Ascending aorta (tissue), 2 donors: ENCODE data around the gene CLGN. TPM values are rescaled to one million over a fixed set of nuclear protein-coding genes. Genes with fewer than 3 reads are reported as not detected.

ENCODE experiments used
- DNase-seq, 2 donors: peaks; one replicate each; pipeline ENCODE4 v3.0.0-alpha.2; 2019; ENCODE audit warnings: low spot score in 2 of 2
- H3K27ac ChIP-seq, 2 donors: fragments of 200-600 bp; sonication (generic); one replicate each; pipeline ENCODE4 v1.5.1; 2016 to 2017; ENCODE audit warnings: mild to moderate bottlenecking in 1 of 2
- H3K27me3 ChIP-seq: fragments of 200-600 bp; sonication (generic); one replicate; pipeline ENCODE4 v1.5.1; 2017
- H3K36me3 ChIP-seq, 2 donors: fragments of 200-600 bp; sonication (generic); one replicate each; pipeline ENCODE4 v1.5.1; 2016
- H3K4me1 ChIP-seq, 2 donors: fragments of 200-600 bp; sonication (generic); one replicate each; pipeline ENCODE4 v1.5.1; 2016 to 2017; ENCODE audit warnings: mild to moderate bottlenecking in 1 of 2
- H3K4me3 ChIP-seq, 2 donors: fragments of 200-600 bp; sonication (generic); one replicate each; pipeline ENCODE4 v1.5.1; 2016 to 2017; ENCODE audit warnings: mild to moderate bottlenecking in 1 of 2
- H3K9me3 ChIP-seq, 2 donors: fragments of 200-600 bp; sonication (generic); one replicate each; pipeline ENCODE4 v1.5.1; 2016
- intact Hi-C: fragments of 100-400 bp; cut with DNase I; formaldehyde crosslinking; loops from one replicate; pipeline ENCODE4 v1.15.1; 2023
- total RNA-seq: library from RNA; depleted of rRNA; stranded (reverse); fragments of >200 nt; gene quantifications from one replicate; pipeline ENCODE4 v1.1.0, GENCODE V29; 2016
- TF ChIP-seq, protein P1 (sequence below), 3 experiments: fragments of 200-600 bp in 2 of 3; fragments of 450-650 bp in 1 of 3; sonication (generic) in 2 of 3; IDR thresholded peaks; one replicate each; pipeline ENCODE4 v1.5.1; 2016 to 2019; ENCODE audit warnings: antibody characterized with exemption in 3 of 3, mild to moderate bottlenecking in 1 of 3, moderate library complexity in 1 of 3

The CLGN gene, protein sequence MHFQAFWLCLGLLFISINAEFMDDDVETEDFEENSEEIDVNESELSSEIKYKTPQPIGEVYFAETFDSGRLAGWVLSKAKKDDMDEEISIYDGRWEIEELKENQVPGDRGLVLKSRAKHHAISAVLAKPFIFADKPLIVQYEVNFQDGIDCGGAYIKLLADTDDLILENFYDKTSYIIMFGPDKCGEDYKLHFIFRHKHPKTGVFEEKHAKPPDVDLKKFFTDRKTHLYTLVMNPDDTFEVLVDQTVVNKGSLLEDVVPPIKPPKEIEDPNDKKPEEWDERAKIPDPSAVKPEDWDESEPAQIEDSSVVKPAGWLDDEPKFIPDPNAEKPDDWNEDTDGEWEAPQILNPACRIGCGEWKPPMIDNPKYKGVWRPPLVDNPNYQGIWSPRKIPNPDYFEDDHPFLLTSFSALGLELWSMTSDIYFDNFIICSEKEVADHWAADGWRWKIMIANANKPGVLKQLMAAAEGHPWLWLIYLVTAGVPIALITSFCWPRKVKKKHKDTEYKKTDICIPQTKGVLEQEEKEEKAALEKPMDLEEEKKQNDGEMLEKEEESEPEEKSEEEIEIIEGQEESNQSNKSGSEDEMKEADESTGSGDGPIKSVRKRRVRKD
- not detected for total RNA-seq

DNA sequence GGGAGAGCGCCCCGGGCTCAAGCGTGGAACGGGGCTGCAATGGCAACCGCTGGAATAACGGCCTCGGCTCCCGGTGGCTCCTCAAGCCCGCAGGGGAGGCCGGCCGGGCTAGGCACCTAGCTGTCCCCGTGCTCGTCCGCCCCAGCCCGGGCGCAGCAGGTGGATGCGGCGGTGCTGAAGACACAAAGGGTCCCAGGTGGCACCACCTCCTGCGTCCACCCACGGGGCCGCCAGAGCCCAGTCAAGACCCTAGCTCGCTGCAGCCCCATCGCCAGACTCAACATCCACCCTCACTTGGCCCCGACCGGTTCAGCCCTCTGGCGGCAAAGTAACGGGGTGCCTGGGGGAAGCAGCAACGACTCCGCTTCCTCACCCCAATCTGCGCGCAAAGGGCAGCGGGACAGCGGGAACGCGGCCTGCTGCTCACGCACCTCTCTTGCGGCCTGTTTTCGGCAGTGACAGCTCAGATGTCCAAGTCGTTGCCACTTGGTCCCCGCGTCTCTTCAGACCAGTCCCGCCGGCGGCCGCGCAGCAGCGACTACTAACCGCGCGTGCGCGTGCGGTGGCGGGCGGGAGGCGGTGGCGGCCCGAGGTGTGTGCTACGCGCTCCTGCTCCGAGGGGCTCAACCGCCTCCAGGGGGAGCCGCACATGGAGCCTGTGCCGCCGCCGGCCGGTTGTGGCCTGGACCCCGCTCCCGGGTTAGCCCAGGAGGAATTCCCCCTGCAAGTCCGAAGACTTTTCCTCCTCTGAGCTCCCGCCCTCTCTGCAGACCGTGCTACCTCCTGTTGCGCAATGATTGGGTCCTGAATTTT lies at the start of gene CLGN:
CLGN (minus strand) TSS at position 543 of the 813 bp plus-strand sequence. CDS start 14,570 bp downstream, outside the sequence.
- H3K9me3 ChIP-seq: no peaks in the 10 kb centered on the region
- DNase-seq: peak in 1 of 2 donors; percentile 60
- TF ChIP-seq, protein P1, sequence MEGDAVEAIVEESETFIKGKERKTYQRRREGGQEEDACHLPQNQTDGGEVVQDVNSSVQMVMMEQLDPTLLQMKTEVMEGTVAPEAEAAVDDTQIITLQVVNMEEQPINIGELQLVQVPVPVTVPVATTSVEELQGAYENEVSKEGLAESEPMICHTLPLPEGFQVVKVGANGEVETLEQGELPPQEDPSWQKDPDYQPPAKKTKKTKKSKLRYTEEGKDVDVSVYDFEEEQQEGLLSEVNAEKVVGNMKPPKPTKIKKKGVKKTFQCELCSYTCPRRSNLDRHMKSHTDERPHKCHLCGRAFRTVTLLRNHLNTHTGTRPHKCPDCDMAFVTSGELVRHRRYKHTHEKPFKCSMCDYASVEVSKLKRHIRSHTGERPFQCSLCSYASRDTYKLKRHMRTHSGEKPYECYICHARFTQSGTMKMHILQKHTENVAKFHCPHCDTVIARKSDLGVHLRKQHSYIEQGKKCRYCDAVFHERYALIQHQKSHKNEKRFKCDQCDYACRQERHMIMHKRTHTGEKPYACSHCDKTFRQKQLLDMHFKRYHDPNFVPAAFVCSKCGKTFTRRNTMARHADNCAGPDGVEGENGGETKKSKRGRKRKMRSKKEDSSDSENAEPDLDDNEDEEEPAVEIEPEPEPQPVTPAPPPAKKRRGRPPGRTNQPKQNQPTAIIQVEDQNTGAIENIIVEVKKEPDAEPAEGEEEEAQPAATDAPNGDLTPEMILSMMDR (IDR thresholded peaks at IDR 0.05): peak in 1 of 3 experiments; percentile 18
- intact Hi-C loops: no loop called here
- no peak within 1 kb of the TSS for H3K27ac ChIP-seq
- no peaks in the 10 kb centered on the region for H3K36me3 ChIP-seq
- peak within 1 kb of the TSS; percentile 58 to 66 for H3K4me3 ChIP-seq
- peaks cover 0 to 3% of the 10 kb centered on the region in 2 donors for H3K4me1 ChIP-seq
- H3K27me3 ChIP-seq: peaks cover 6% of the 10 kb centered on the region

DNA sequence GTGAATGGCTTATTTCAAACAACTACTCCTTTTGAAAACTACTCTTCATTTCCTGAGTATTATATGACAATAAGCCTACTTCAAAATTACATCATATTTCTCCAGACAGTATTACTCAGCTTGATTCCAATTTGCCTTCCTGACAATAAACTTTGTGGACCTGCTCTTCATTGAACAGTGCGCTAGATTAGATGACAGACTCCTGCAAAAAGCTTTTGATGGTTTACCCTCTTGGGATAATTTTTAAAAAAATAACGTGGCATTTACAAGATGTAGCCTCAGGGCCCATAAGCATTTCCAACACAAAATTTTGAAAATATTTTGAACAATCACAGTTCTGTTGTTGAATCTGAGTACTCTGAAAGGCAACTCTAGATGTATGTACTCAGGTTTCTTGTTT lies 44.7 kb upstream of the CLGN start:
- DNase-seq: no peak
- H3K4me3 ChIP-seq: no peak overlapping the region
- H3K27me3 ChIP-seq: no peaks in the 10 kb centered on the region
- H3K27ac ChIP-seq: no peak overlapping the region
- no peaks in the 10 kb centered on the region for H3K4me1 ChIP-seq
- intact Hi-C loops: no loop called here
- no peaks in the 10 kb centered on the region for H3K9me3 ChIP-seq
- TF ChIP-seq, protein P1 (IDR thresholded peaks at IDR 0.05): no peak
- H3K36me3 ChIP-seq: no peaks in the 10 kb centered on the region

DNA sequence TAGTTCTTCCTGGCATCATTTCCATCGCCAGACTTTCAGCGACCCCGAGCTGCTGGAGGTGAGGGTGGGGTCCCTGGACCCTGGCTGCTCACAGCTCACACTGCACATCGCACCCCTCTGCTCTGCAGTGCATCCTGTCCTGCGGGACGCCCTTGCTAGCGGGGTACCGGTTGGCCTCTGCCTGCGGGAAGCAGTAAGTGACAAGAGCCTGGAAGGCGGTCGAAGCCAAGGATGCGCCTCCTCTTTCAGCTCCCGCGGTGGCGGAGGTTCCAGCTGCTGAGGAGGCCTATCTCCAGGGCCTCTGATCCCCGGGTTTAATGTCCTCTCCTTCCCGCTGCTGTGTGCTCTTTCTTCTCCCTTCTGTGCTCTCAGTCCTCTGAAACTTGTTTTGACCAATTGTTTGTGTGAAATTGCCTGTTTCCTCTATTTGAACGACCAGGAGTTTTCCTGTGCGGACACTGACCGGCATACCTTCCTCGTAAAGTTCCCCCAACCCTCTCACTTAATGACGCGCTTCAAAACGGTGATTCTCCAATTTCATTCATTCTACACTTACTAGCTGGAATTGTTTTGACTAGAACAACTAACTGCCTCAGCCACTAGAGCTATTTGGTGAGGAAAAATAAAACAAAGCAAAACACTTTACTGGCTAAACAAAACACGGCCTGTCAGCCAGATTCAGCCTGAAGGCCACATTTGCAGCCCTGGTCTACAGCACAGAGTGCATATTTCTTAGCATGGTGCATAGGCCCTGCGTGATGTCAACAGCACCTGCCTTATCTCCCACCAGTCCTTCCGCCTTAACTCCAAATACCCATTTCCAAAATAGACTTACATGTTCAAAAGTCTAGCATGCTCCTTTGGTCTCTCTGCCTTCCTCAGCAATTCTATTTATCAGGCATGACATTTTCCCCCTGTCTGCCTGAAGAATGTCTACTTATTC lies 42.6 kb upstream of the CLGN start:
- no peaks in the 10 kb centered on the region for H3K27me3 ChIP-seq
- intact Hi-C loops: no loop called here
- no peak for DNase-seq
- TF ChIP-seq, protein P1 (IDR thresholded peaks at IDR 0.05): no peak
- H3K4me3 ChIP-seq: no peak overlapping the region
- no peak overlapping the region for H3K27ac ChIP-seq
- H3K9me3 ChIP-seq: no peaks in the 10 kb centered on the region
- no peaks in the 10 kb centered on the region for H3K4me1 ChIP-seq
- no peaks in the 10 kb centered on the region for H3K36me3 ChIP-seq

DNA sequence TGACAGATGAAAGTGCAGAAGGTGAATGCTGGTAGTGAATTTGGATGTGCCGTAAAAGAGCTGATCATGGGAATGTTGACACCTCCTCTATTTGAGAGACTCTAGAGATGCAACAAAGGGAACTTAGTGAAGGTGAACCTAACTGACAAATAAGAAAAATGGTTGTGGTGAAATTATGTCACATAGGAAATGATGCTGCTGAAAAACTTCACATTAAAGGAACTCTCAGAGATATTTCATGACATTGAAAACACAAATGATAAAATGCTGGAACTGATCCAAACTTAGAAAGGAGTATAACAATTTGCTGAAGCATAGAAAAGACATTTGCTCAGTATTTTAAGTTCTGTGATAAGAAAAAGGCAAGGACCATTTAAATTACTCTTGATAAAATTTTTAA lies 38.7 kb upstream of the CLGN start:
- no peaks in the 10 kb centered on the region for H3K9me3 ChIP-seq
- DNase-seq: no peak
- H3K27ac ChIP-seq: no peak overlapping the region
- H3K4me3 ChIP-seq: no peak overlapping the region
- no peaks in the 10 kb centered on the region for H3K27me3 ChIP-seq
- H3K4me1 ChIP-seq: no peaks in the 10 kb centered on the region
- intact Hi-C loops: no loop called here
- TF ChIP-seq, protein P1 (IDR thresholded peaks at IDR 0.05): no peak
- H3K36me3 ChIP-seq: no peaks in the 10 kb centered on the region

DNA sequence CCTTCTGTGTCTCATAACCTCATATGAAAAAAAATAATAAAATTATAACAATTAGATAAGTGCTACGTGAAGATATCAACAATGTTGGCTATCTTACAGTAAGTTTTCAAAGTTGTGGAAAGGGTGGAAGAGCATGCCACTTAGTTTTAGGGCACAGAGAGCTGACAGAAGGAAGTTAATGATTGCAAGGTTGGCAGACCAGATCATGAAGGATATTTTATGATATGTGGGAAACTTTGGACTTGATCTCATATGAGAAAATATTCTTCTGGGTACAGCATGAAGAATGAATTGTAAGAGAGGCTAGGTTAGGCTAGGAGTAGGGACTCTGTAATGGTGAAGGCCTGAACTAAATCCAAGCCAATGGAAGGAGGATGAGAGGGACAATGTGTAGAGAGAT lies 36.2 kb upstream of the CLGN start:
- no peak overlapping the region for H3K4me3 ChIP-seq
- TF ChIP-seq, protein P1 (IDR thresholded peaks at IDR 0.05): no peak
- no peaks in the 10 kb centered on the region for H3K27me3 ChIP-seq
- no peaks in the 10 kb centered on the region for H3K36me3 ChIP-seq
- no peaks in the 10 kb centered on the region for H3K9me3 ChIP-seq
- DNase-seq: no peak
- no peaks in the 10 kb centered on the region for H3K4me1 ChIP-seq
- intact Hi-C loops: no loop called here
- no peak overlapping the region for H3K27ac ChIP-seq
